GM18873 (cell line): ENCODE results near the gene GALNTL6.

Experiments
- ATAC-seq: cut with Tn5 transposase; IDR thresholded peaks from one replicate; pipeline ENCODE4 v1.9.1; 2021; ENCODE audit warnings: mild to moderate bottlenecking, moderate library complexity, moderate number of reproducible peaks; ENCODE audit not compliant: unreplicated experiment, low FRiP score

The GALNTL6 gene

DNA sequence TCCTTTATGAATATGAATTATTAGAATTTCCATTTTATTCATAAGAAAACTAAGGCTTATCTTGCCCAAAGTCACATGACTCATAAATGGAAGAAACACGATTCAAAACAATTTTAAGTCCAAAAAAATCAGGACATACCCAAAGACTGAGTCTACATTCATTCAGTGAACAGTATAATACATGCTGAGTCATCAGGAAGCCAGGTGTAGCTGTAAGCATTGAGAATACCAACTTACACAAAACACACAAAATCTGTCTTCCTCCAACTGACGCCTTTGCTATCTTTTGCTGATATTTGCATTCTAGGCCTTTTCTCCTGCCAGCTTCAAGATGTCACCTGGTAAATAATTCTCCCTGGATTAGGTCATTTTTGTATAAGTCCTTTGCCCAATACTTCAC is 835.3 kb downstream of the GALNTL6 start:
- ATAC-seq, result no peak

DNA sequence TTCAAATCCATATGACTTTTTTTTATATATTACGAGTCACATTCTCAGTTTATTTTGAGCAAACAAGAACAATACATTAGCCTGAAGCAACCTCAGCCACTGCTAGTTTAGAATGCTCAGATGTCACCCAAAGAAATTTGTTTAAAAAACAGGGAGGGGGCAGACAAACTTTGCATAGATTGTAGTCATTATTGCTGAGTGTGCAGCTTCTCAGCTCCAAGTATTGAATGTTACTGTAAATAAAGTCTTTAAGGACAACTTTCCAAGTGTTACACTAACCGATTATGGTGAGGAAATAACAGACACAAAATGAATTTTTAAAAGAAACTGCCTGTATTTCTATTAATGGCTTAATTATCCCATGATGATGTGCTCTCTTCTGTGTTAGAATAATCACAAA is 835.9 kb downstream of the GALNTL6 start:
- ATAC-seq, result no peak

DNA sequence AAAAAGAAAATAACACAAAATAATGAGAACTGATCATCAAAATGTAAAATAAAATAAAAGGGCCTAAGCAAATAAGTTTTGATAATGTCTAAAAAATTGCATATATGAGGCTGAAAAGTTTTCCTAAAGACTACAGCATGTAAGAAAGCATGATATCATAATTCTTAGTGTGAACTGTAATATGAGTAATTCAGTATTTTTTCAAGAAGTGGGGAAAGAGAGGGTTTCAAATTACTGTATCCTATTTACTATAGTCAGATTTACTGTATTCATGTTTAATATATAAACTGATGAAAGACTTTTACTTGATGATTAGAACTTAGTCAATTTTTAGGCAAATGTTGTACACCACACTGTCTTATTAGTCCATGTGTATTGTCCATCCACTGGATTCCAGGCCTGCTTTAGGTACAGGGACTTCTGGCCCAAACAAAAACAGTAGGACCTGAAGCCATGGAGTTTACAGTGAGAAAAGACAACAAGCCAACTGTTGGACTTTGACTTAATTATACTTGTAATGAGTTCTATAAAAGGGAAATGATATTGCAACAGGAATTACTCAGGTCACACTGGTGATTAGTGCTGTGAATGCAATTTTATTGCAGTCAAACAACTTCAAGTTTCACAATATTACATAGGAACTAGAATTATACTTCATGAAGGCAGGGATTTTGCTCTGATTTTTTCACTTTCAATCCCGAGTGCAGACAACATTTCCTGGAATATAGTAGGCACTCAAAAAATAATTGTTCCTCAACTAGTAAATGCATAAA is 837.7 kb downstream of the GALNTL6 start:
- no peak for ATAC-seq

DNA sequence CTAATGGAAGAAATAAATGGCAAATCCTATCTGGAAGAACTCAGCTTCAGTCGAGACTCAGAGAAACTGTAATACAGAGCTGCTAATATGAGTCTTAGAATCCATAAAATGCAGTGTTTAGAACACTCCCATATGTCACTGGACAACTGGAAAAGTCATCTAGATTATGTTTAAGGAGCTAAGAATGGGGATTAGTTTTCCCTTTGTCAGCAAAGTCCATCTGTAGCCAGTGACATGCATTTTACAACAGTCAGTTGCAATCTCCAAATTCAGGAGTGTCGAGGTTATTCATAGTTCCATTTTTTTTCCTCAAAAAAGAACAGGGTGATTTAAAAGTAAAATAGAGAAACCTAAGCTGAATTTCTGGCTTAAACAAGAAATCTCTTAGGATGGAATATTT is 838.8 kb downstream of the GALNTL6 start:
- no peak for ATAC-seq

DNA sequence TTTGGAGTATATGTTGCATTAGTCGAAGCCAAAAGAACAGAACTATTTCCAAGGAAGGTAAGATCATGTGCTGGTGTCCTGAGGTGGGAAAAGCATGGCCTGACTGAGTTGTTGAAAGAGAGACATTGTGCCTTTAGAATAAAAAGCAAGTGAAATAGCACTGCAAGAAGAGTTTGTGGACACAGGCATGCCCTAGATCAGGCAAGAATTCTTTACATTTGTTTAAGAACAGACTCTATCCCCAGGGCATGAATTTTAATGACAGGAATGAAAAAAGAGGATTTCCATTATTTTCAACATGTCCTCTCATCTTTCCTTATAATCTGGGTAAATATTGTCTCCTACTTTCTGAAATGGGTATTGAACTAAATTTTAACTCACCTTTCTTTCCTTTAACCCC is 839.2 kb downstream of the GALNTL6 start:
- ATAC-seq, result no peak

DNA sequence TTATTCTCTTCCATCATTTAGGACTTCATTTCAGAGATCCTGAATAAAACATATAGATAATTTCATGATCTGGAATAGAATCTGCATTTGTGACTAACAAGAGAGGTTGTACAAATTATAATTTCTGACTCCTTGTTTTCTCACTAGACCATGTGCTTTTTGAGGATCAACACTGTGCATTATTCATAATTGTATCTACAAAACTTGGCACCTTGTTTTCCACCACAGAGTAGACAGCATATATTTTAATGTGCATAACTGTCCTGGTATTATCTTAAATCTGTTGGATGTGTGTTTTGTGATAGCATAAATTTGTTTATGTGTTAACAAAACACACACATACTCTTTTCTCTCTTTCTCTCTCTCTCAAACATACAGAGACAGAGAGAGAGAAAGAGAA is 840.5 kb downstream of the GALNTL6 start:
- ATAC-seq, result no peak

DNA sequence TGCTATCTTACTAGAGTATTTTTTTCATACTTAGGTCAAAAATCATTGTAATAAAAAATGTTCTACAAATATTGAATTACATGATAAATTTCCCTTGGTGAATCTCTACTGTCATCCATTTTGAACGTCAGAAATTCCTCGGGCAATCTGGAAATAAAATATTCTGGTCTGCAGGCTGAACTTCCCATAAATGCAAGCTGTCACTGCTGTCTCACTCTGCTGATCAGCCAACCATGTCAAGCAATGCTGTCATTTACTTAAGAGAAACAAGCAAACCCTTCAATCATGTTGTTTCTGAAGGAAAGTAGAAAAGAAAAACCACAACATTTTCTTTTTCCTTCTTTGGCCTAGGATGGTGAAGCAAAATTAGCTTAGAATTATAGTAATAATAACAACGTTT is 841.3 kb downstream of the GALNTL6 start:
- ATAC-seq, result no peak

DNA sequence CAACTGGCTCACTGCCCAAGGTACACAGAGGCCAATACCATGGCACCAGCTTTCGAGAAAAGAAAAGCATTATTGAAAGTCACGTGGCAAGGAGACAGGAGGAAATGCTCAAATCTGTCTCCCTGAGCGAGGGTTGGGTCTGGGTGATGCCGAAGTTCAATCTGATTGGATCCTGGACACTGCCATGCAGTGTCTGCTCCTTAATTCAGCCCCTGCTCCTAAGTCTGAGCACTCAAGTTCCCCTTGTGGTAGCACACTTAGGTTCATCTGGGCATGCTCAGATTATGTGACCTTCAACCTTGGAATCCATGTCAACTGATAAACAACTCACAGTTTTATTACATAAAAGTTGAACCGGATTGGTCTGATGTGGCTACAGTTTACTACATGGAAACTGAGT is 842.9 kb downstream of the GALNTL6 start:
- ATAC-seq, result no peak

DNA sequence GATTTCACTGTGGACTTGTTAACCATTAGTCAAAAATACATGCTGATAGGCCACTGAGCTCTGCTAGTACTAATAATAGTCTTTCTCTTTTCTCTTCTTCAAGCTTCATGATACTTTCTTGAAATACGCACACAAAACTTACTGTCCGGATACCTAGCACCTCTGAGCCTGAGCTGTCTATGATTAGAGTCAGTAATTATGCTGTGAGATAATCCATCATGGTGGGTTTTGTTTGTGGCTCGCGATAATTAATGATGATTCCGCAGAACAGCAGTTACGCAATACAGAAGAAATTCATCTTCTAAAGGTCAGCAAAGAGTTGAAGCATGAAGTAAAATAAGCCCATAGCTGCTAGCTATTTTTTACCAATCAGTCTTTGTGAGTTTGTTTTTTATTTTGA is 843.9 kb downstream of the GALNTL6 start:
- ATAC-seq, result no peak

DNA sequence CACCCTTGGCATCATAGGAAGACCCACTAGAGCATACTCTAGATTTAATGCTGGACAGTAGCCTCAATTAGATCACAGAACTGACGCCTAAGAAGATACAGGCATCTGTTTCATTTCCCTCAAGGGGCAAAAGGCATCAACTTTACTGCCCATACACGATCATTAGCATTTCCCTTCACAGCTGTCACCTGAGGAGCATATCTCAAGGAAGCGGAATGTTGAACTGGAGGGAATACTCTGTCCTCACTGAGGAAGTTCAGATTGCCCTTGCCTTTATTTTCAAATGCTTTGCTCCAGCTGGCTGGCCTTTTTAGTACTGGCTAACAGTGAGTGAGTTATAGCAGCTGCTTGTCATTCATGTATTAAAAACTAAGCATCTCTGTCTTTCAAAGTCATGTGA is 847.0 kb downstream of the GALNTL6 start:
- no peak for ATAC-seq

DNA sequence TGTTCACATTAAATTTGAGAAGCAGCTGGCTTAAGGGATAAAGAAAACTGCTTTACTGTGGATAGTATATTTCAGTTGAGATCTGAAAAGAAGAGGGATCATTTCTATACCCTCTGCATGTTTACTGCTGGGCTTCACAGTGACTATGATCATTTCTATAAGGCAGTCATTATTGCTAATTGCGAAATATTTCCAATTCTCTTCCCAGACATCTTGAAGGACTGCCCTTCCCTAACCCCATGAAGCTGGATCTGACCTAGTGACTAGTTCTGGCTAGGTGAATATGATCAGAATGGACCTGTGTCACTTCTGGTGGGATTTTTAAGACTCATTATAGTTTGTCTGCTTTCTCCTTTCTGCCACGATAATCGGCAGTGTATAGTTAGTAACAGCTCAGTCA is 848.9 kb downstream of the GALNTL6 start:
- no peak for ATAC-seq

DNA sequence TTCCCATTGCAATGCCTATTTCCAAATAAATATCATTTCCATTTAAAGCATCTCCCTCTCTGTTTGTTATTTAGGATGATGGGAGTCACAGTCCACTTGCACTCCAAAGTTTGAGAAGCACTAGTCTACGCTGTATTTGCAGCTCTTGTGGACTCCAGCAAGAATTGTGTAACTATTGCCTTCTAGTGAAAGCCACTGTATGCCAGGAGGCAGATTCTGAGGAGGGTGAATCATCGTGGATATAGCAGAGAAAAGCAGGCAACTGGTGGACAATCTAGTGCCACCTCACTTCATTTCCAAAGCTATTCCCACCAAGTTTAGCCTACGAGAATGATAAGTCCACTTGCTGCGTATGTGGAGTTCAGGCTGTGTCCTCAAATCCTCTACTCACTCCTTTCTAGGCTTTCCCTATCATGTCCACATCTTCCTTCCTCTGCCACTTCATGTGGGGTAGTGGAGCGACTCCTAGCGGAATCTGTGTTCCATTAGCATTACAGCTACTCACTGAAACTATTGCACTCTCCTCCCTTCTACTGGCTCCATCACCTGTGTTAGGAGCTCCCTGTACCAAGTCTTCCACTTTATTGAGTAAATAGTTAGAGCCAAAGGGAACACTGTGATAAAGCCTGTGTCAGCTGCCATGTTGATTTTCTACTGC is 853.6 kb downstream of the GALNTL6 start:
- no peak for ATAC-seq

DNA sequence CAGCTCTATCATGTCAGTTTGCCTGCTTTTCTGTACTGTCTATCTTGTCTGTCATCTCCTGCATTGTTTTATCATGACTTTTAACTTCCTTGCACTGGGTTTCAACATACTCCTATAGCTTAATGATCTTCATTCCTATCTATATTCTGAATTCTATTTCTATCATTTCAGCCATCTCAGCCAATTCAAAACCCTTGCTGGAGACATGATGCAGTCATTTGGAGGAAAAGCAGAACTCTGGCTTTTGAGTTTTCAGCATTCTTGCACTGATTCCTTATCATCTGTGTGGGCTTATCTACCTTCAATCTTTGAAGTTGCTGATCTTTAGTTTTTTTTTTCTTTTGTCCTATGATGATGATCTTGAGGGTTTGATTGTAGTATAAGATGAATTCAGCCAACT is 861.6 kb downstream of the GALNTL6 start:
- no peak for ATAC-seq

DNA sequence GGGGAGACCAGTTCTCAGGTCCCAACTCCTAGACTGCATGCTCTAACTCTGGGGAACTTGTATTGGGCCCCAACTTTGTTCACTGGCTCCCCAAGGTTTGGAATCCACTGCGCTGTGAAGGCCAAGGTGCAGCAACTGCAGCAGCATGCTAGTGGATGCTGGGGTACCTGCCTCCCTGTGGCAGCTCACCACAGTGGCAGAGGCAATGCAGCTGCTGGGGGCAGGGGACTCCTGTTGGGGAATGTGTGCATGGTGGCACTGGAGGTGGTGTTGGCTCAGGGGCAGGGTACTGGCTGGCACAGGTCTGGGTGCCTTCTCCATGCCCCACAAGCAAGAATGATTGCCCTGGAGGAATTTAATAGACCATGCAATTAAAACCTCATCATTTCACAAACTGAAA is 862.0 kb downstream of the GALNTL6 start:
- ATAC-seq, result no peak

DNA sequence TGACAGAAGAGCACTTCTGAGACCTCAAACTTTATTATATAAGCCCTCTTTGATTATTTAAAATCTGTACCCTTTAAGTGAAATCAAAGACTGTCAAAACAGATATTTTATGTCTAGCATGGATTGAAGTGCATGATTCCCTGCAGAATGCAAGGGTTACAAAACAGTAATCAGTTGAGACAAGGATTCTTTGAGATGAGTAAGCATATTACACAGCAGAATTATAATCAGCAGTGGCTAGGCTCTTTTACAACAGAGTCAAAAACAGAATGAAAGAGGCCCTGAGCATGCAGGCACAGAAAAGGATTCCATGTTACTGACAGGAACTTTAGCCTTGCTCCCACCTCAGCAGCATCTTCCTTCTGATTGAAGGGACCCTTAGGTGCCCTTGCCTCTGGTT is 867.5 kb downstream of the GALNTL6 start:
- ATAC-seq, result no peak

DNA sequence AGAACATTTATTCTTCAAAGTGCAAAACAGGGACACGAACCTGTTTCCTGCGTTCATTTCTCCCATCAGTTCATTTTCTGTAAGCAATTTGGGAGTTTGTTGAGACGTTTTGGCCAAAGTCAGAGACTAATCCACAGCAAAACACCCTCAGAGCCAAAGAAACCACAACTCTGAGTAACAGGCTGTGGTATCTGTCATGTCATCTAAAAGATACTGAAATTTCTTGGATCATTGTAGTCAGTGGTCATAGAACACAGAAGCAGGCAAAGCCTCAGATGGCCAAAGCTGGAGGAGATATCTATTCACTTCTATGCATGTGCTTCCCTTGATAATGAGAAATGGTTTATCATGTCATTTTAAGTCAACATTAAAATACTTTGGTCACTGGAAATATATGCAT is 869.8 kb downstream of the GALNTL6 start:
- no peak for ATAC-seq

DNA sequence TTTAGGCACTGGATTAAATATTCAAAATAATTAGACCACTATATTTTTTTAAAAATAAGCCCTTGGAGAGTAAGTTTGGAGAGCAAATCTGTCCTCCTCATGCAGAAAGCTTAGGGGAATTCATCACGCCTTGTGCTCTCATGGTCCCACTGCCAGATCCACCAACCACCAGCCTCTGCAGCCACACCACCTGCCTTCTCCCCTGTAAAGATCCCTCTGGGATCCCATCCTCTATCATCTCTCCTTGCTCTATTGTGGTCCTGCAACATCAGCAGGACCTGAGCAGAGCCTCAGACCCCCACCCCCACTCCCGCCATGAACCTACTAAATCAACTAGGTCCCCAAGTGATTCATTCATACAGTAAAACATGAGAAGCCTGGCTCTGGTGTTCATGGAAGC is 872.8 kb downstream of the GALNTL6 start:
- no peak for ATAC-seq

DNA sequence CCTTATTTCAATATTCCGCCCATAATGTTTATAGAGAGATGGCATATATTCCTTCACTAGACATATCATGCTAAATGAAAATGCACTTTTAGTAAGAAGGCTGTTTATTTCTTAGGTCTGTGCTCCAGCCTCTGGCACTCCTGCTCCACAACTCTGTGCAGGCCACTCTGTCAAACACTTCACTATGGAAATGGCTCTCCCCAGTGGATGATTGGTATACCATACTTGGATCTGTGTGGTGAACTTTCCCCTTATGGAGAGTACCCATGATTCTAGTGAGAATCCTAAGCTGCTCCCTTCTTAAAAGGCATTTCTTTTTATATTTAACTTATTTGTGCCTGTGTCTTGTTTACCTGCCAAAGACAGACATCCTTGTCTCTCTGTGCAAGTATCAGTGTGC is 875.3 kb downstream of the GALNTL6 start:
- ATAC-seq, result no peak

DNA sequence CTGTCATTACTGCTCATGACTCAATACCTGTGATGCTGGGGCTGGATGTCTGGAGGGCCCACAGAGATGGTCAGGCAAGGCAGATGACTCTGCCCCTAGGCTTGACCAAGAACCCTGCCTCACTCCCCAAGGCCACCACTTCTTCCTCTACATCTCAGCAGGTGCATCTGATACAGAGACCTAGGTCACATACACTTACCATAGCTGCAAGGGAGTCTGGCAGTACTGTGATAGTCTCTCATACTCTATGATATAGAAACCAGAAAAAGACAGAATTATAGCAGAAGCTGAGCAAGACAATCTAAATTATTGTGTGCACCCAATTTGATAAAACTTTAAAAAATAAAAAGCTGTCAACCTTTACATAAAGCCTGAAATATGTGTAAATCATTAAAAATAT is 878.3 kb downstream of the GALNTL6 start:
- ATAC-seq, result no peak

DNA sequence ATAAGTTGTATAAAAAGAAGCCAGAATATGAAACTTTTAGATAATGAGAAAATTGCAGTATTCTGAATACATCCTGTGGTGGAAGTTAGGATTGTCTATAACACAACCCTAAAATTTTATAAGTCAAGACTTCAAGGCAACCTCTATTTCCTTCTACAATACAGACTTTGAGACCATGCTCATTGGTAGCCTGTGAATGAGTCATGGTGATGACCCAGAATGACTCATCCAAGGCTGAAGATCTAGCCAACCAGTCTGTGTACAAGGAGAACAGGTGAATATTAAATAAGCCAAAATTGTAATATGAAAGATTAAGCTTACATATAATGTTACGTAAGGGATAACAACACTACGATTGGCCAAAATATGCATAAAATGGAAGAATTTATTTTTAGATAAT is 879.5 kb downstream of the GALNTL6 start:
- no peak for ATAC-seq

DNA sequence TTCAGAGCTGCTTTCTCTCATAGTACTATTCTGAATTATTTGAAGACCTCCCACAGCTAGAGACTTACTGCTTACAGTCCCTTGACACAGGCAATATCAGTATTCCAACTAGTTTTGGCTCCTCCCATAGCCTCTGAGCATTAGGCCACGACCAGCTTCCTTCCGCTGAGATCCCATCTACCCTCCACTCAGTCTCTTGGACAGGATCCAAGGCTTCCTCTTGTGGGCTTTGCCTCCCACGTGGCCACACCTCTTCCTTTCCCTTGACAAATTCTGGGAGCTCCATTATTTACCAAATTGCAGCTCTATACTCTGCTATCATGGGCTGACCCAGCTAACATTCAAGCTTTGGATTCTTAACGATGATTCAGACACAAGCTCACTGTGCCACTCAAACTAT is 885.1 kb downstream of the GALNTL6 start:
- no peak for ATAC-seq

DNA sequence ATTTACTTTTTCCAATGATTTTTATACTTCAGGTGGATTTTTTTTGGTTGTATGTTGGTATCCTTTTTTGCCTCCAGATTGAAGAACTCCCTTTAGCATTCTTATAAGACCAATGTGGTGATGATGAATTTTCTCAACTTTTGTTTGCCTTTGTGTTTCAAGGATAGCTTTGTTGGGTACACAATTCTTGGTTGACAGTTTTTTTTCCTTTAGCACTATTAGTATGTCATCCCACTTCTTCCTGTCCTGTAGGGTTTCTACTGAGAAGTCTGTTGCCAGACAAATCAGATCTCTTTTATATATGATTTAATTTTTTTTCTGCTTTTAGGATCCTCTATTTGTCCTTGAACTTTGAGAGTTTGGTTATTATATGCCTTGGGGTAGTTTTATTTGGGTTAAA is 892.4 kb downstream of the GALNTL6 start:
- ATAC-seq, result no peak
